ENCODE measurements around the gene MYO1B. TPM values are rescaled to one million over a fixed set of nuclear protein-coding genes. Genes with fewer than 3 reads are reported as not detected.

The MYO1B gene
- total RNA-seq, 6 donors from 2014 or later: 112 to 311 (median 137) TPM

DNA sequence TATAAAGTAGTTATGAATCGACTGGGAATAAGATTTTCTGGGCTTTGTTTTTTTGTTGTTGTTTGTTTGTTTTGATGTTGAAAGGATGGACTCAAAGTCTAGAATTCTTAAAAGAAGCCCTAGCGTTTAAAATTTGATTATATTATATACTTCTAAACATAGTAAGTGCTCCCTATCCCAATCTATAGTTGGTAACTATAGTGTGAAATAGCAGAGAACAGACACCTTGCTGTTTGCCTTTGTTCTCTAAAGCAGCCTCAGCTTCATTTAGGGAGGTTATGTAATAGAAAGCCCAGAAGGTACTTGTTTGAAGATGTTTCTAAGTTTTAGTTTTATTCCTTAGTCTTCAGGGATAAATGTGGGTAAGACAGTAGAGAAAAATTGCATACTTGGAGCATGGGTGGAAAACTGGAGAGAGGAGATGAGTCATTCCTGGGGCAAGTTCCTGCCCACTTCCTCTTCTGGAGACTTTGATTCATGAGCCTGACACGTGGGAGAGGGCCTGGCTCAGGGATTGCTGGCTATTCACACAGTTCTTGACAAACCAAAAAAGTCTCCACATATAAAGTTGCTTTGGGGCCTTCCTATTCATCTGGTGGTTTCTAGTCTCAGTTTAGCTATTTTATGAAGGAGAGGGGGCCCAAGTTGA is 131.9 kb downstream of the MYO1B start:
- TF ChIP-seq POLR2AphosphoS5 (IDR thresholded peaks at IDR 0.05): peak in 1 of 2 donors; percentile 22
- TF ChIP-seq POLR2A (IDR thresholded peaks at IDR 0.05): no peak
- DNase-seq (peak in 1 of 2 donors; percentile 85), ATAC-seq (ENCODE audit: low FRiP score in 2 of 2) (peak; percentile 91 to 95)
- no peaks in the 10 kb centered on the region for H3K27me3 ChIP-seq
- peak overlapping the region in 1 of 4 donors; percentile 46 for H3K27ac ChIP-seq
- peaks cover 9 to 21% (median 16%) of the 10 kb centered on the region in 4 donors for H3K4me1 ChIP-seq
- no peak overlapping the region for H3K4me3 ChIP-seq
- peaks cover 0 to 8% (median 3%) of the 10 kb centered on the region in 4 donors for H3K36me3 ChIP-seq
- WGBS, 2 donors: 44 to 50% methylated on average over 3 of the region's 3 CpGs
- H3K9me3 ChIP-seq: no peaks in the 10 kb centered on the region

DNA sequence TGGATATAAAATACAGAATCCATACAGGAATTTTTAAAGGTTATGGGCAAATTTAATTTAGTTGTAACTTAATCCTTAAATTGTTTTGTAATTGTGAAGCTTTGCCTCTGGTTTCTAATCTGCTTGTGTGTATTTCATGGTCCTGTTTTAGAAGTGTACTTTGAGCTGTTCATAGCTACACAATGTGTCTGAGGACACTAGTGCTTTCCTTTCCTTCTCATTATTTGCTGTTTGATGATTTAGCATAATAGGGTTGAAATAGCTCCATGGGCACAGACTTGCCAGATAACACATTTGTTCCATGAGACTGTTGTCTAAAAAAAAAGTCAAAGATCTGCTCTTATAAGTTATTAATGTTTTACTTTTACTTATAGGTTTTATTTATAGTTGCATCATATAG is 134.2 kb downstream of the MYO1B start:
- Histone ChIP-seq H3K9me3 (no peaks in the 10 kb centered on the region), H3K36me3 (peaks cover 0 to 2% (median 0%) of the 10 kb centered on the region in 4 donors), H3K4me1 (peaks cover 12 to 31% (median 16%) of the 10 kb centered on the region in 4 donors), H3K27ac (no peak overlapping the region), H3K4me3 (no peak overlapping the region), H3K27me3 (no peaks in the 10 kb centered on the region)
- TF ChIP-seq, protein P1, sequence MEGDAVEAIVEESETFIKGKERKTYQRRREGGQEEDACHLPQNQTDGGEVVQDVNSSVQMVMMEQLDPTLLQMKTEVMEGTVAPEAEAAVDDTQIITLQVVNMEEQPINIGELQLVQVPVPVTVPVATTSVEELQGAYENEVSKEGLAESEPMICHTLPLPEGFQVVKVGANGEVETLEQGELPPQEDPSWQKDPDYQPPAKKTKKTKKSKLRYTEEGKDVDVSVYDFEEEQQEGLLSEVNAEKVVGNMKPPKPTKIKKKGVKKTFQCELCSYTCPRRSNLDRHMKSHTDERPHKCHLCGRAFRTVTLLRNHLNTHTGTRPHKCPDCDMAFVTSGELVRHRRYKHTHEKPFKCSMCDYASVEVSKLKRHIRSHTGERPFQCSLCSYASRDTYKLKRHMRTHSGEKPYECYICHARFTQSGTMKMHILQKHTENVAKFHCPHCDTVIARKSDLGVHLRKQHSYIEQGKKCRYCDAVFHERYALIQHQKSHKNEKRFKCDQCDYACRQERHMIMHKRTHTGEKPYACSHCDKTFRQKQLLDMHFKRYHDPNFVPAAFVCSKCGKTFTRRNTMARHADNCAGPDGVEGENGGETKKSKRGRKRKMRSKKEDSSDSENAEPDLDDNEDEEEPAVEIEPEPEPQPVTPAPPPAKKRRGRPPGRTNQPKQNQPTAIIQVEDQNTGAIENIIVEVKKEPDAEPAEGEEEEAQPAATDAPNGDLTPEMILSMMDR (IDR thresholded peaks at IDR 0.05): no peak
- TF ChIP-seq POLR2A (IDR thresholded peaks at IDR 0.05) (no peak), EP300 (IDR thresholded peaks at IDR 0.05) (no peak), POLR2AphosphoS5 (IDR thresholded peaks at IDR 0.05) (no peak)
- DNase-seq (no peak), ATAC-seq (ENCODE audit: low FRiP score in 2 of 2) (no peak)

DNA sequence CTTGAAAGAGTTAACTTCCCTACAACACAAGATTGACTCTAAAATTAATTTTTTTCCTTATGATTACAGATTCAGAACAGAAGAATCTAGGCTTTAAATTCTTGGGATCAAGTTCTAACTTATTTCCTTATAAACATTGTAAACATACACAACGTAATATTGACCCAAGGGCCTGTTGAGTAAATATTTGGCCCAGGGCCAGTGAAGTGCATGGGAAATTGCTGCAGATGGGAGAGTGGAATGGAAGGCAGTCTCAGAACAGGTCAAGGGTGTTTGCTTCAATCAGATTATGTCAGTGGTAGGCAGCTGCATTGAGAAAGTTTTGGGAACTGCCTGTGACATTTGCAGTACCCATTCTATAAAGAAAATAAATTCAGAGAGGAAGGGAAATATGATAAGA is 137.6 kb downstream of the MYO1B start:
- WGBS, 2 donors: 22 to 35% methylated on average over 1 of the region's 1 CpG
- DNase-seq: peak in 1 of 2 donors; percentile 33

DNA sequence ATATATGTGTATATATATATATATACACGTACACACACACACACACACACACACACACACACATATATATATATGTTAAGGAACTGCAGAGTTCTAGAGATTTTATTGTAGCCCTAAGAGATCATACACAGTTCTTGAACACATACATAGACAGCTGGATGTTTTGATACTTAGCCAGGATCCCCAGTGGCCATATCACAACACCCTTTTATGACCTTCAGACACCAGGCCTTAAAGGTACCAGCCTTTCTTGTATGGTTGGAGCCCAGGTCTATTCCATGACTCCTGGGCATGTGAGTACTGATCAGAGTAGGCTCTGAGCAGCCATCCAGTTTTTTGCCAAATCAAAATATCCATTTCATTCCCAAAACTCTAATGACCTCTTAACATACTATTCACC is 138.3 kb downstream of the MYO1B start:
- Histone ChIP-seq H3K4me3 (no peak overlapping the region), H3K36me3 (peaks cover 0 to 7% (median 0%) of the 10 kb centered on the region in 4 donors), H3K27me3 (no peaks in the 10 kb centered on the region), H3K4me1 (peaks cover 3 to 16% (median 14%) of the 10 kb centered on the region in 4 donors), H3K27ac (peak overlapping the region in 1 of 4 donors; percentile 17), H3K9me3 (no peaks in the 10 kb centered on the region)
- 31 to 57% methylated on average over 1 of the region's 1 CpG for WGBS, 2 donors
- TF ChIP-seq POLR2AphosphoS5 (IDR thresholded peaks at IDR 0.05): no peak
- TF ChIP-seq POLR2A (IDR thresholded peaks at IDR 0.05): no peak
- no peak for TF ChIP-seq EP300 (IDR thresholded peaks at IDR 0.05)
- TF ChIP-seq, protein P1 (IDR thresholded peaks at IDR 0.05): no peak
- no peak for DNase-seq
- ATAC-seq (ENCODE audit: low FRiP score in 2 of 2): no peak

More for the DNA sequence above, 137.6 kb downstream of the MYO1B start:
- peaks cover 0 to 7% (median 0%) of the 10 kb centered on the region in 4 donors for H3K36me3 ChIP-seq
- H3K27me3 ChIP-seq: no peaks in the 10 kb centered on the region
- H3K9me3 ChIP-seq: no peaks in the 10 kb centered on the region
- peaks cover 3 to 20% (median 16%) of the 10 kb centered on the region in 4 donors for H3K4me1 ChIP-seq
- ATAC-seq (ENCODE audit: low FRiP score in 2 of 2): peak; percentile 53 to 55
- peak in 1 of 2 donors; percentile 20 for TF ChIP-seq POLR2AphosphoS5 (IDR thresholded peaks at IDR 0.05)
- no peak for TF ChIP-seq POLR2A (IDR thresholded peaks at IDR 0.05)
- H3K27ac ChIP-seq: peak overlapping the region in 1 of 4 donors; percentile 65
- H3K4me3 ChIP-seq: no peak overlapping the region

DNA sequence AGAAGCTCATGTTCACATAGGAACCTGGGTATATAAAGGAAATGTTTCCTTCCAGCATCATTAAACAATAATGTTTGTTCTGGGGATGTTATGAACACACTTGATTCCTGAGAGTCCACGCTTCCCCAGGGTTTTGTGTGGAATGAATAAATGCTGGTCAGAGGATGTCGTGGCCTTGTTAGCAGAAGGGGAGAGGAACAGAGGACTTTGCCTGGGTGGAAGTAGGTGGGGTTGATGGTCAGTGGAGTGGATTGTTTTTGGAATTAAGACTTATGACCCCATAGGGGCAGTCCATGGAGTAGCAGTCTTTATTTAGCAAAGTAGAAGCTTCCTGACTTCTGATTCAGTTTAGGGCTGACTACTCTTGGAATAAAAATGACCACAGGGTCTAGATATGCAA is 139.6 kb downstream of the MYO1B start:
- no peak overlapping the region for H3K4me3 ChIP-seq
- peaks cover 3 to 16% (median 14%) of the 10 kb centered on the region in 4 donors for H3K4me1 ChIP-seq
- ATAC-seq (ENCODE audit: low FRiP score in 2 of 2) (no peak), DNase-seq (no peak)
- H3K36me3 ChIP-seq: peaks cover 0 to 16% (median 6%) of the 10 kb centered on the region in 4 donors
- no peaks in the 10 kb centered on the region for H3K27me3 ChIP-seq
- no peaks in the 10 kb centered on the region for H3K9me3 ChIP-seq
- no peak for TF ChIP-seq POLR2A (IDR thresholded peaks at IDR 0.05)
- TF ChIP-seq EP300 (IDR thresholded peaks at IDR 0.05): no peak
- no peak for TF ChIP-seq POLR2AphosphoS5 (IDR thresholded peaks at IDR 0.05)
- TF ChIP-seq, protein P1 (IDR thresholded peaks at IDR 0.05): no peak
- 39 to 49% methylated on average over 2 of the region's 2 CpGs for WGBS, 2 donors
- H3K27ac ChIP-seq: peak overlapping the region in 2 of 4 donors; percentile 4 to 17

Data from upper lobe of left lung (tissue), 6 donors.